Ovary (tissue), 3 donors: ENCODE measurements around the gene NID2.

Experiments used
- CTCF ChIP-seq, 3 donors: fragments of 450-650 bp in 2 of 3; fragments of 200-600 bp in 1 of 3; IDR thresholded peaks; one replicate each; pipeline versions ENCODE4 v1.5.1 to v1.8.0; 2016 to 2022; ENCODE audit warnings: antibody characterized with exemption in 3 of 3, mild to moderate bottlenecking in 1 of 3
- POLR2A ChIP-seq: fragments of 450-650 bp; IDR thresholded peaks from one replicate; pipeline ENCODE4 v1.6.1; 2017; ENCODE audit warnings: antibody characterized with exemption, mild to moderate bottlenecking, moderate library complexity
- donor health status: DM: no; HTN: no; CAD: no.

GRCh38 chr14:52040598-52040997 lies 28.3 kb downstream of the NID2 start:
- TF ChIP-seq CTCF (IDR thresholded peaks at IDR 0.05) (no peak), POLR2A (no peak)
